ENCODE measurements around the gene PLEKHM1.
"Not testable (repeated sequence)": the region's sequence is repeated elsewhere in the genome, so short reads cannot be mapped to it uniquely, and the experiment has no call there.

PLEKHM1 gene

DNA sequence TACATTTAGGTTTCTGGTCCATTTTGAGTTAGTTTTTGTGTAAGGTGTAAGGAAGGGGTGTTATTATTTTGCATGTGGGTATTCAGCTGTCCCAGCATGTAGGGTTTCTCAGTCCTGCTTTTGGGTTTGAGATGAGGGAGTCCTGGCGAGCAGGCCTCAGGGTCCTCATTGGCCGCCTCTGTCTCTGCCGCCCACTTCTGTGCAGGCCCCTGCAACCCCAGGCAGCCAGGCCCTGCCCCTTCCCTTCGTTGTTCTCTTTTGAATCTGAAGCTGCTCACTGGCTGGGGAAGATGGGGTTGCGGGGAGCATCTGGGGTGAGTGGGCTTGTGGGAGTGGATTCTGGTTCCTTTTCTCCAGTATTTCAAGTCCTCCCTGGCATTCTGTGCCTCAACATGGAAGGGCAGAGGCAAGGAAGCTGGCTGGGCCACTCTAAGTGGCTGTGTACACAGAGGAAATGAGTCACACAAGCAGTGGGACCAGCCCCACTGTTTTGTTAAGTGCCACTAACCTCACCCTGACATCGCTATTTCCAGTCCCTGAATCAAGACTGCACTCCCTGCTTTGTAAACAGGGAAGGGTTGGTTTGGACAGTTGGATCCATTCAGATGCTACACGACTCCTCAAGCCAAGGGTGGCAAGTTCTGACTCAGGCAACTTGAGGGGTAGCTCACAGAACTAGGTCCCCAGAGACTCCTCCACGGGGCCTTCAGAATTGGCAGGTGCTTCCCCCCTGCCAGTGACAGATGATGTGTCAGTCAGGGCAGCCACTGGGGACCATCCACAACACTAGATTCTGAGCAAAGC, 28.8 kb downstream of the PLEKHM1 start:
- not testable (repeated sequence) for H3K4me3 ChIP-seq (ENCODE audit: low read depth, low read length)

DNA sequence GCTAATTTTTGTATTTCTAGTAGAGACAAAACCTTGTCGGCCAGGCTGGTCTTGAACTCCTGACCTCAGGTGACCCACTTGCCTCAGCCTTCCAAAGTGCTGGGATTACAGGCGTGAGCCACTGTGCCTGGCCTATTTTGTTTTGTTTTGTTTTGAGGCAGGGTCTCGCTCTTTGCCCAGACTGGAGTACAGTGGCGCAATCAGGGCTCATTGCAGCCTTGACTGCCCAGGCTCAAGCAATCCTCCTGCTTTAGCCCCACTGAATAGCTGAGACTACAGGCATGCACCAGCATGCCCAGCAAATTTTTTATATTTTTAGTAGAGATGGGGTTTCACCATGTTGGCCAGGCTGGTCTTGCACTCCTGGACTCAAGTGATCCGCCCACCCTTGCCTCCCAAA, 30.1 kb downstream of the PLEKHM1 start:
- H3K4me3 ChIP-seq (ENCODE audit: low read depth, low read length): not testable (repeated sequence)

DNA sequence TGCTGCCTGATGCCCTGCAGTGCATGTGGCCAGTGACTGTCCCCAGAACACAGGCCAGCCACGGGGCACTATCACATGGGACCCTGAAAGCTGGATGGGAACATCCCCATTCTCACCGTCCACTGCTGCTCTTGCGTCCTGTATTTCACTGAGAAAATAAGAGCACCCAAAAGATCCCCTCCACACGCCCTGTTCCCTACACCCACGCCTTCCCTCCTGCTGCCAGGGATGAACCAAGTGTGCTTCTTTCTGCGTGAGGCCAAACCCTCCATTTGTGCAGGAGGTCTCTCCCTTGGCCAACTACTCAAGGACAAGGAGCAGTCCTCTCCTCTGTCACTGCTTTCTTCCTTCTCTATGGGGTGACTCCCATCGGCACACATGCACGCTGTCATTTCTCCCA, 36.2 kb downstream of the PLEKHM1 start:
- not testable (repeated sequence) for H3K4me3 ChIP-seq (ENCODE audit: low read depth, low read length)

DNA sequence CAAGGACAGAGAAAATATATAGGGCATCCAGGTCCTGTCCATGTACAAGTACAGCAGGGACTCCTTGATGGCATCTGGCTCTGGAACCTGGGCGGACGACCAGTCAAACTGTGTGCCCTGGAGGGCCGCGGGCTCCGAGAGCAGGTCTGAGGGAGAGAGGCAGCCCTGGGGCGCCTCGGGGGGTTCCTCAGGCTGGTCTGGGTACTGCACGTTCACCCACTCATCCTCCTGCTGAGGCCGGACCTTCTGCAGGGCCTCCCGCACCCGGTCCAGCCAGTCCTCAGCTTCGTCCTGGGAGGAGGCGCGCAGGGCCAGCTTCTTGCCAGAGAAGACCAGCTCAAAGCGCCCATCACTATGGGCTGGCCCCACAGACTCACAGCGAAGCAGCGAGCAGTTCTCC, 36.8 kb downstream of the PLEKHM1 start:
- not testable (repeated sequence) for H3K4me3 ChIP-seq (ENCODE audit: low read depth, low read length)

DNA sequence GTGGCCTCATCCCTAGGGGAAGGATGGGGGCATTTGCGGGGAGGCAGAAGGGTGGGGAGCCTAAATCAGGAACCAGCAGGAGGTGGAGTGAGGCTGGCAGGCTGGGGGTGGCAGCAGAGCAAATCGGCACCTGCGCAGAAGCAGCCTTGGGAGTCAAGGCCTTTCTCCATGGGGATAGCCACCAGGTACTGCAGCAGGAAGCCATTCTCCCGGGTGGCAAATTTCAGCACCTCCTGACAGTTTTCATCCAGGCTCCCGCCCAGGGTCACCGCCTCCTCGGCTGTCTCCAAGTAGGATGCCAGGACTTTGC, 37.3 kb downstream of the PLEKHM1 start:
- H3K4me3 ChIP-seq (ENCODE audit: low read depth, low read length): not testable (repeated sequence)

DNA sequence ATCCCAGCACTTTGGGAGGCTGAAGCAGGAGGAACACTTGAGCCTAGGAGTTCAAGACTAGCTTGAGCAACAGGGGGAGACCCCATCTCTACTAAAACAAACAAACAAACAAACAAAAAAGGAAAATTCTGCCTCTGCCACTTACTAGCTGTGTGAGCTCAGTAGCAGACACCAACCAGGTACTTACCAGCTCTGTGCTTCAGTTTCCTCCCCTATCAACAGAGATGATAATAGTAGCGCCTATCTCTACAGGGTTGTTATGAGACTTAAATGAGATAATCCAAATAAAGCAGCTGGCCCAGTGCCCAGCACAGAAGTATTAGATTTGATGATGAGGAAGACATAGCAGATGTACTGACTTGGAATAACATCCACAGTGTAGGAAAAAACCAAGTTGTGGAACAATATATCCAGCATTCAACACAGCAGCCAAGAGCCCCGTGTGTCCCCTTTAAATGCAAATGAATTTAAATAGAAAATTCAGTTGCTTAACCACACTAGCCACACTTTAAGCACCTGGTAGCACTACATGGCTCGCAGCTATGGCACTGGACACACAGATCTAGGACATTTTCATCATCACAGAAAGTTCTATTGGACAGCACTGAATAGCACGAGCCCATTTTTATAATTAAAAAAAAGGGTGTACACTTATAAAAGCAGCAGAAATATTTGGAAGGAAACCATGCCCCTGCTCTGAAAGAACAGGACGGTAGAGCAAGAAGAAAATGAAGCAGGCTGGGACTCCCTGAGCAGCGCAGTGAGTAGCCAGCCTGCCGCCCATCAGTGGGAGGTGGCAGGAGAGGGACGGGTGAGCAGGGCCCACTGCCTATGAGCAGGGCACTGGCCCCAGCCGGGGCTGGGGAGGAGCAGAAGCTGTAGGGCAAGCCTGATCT, 37.9 kb downstream of the PLEKHM1 start:
- not testable (repeated sequence) for H3K4me3 ChIP-seq (ENCODE audit: low read depth, low read length)

DNA sequence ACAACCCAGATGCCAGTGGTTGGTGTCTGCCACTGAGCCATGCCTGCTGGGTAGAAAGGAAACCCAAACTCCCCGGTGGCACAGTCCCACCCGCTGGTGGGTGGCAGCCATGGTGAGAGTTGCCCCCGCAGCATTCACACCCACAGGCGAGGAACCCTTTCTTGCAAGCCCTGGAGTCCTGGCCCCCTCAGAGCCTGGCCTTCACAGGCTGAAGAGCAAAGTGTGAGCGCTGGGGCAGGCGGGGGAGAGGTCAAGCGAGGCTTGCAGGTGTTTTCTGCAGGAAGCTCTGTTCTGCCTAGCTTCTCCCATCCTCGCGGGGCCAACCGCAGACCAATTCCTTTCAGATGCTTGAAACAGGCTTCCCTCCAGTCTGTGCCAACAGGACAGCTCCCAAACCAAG, 38.9 kb downstream of the PLEKHM1 start:
- H3K4me3 ChIP-seq (ENCODE audit: low read depth, low read length): not testable (repeated sequence)

DNA sequence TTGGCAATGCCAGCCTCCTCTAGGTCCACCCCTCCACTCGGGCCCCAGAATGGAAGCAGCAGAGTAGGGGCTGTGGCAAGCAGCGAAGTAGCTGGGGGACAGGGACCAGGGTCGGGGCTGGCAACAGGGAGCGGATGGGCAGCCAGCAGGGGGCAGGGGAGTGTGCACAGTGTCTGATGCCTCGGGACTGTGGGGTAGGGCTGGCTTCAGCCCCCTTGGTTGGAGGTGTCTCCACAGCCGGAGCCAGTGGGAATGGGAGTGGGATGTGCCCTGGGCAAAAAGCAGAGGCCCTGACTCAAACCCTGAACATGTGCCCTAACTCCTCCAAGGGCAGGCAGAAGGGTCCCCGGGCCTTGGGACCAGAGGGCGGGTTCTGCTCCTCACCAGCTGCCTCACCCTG, 39.4 kb downstream of the PLEKHM1 start:
- no peak overlapping the region for H3K4me3 ChIP-seq (ENCODE audit: low read depth, low read length)

DNA sequence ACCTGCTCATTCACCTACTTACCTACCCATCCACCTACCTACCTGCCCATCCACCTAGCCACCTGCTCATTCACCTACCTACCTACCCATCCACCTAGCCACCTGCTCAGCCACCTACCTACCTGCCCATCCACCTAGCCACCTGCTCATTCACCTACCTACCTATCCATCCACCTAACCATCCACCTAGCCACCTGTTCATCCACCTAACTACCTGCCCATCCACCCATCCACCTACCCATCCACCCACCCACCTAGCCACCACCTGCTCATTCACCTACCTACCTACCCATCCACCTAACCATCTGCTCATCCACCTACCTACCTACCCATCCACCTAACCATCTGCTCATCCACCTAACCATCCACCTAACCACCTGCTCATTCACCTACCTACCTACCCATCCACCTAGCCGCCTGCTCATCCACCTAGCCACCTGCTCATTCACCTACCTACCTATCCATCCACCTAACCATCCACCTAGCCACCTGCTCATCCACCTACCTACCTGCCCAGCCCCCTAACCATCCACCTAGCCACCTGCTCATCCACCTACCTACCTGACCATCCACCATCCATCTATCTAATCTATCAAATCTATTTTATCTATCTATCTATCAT, 40.7 kb downstream of the PLEKHM1 start:
- H3K4me3 ChIP-seq (ENCODE audit: low read depth, low read length): not testable (repeated sequence)

More for the DNA sequence above, 39.4 kb downstream of the PLEKHM1 start:
- TF ChIP-seq, protein P1, sequence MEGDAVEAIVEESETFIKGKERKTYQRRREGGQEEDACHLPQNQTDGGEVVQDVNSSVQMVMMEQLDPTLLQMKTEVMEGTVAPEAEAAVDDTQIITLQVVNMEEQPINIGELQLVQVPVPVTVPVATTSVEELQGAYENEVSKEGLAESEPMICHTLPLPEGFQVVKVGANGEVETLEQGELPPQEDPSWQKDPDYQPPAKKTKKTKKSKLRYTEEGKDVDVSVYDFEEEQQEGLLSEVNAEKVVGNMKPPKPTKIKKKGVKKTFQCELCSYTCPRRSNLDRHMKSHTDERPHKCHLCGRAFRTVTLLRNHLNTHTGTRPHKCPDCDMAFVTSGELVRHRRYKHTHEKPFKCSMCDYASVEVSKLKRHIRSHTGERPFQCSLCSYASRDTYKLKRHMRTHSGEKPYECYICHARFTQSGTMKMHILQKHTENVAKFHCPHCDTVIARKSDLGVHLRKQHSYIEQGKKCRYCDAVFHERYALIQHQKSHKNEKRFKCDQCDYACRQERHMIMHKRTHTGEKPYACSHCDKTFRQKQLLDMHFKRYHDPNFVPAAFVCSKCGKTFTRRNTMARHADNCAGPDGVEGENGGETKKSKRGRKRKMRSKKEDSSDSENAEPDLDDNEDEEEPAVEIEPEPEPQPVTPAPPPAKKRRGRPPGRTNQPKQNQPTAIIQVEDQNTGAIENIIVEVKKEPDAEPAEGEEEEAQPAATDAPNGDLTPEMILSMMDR (IDR thresholded peaks at IDR 0.05; ENCODE audit: low read depth, low read length): no peak

DNA sequence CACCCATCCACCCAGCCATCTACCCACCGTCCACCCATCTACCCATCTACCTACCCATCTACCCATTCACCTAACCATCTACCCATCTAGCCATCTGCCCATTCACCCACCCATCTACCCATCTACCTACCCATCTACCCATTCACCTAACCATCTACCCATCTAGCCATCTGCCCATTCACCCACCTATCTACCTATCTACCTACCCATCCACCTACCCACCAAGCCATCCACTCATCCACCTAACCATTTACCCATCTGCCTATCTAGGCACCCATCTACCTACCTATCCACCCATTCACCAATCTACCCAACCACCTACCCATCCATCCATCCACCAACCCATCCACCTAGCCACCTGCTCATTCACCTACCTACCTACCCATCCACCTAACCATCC, 41.3 kb downstream of the PLEKHM1 start:
- H3K4me3 ChIP-seq (ENCODE audit: low read depth, low read length): not testable (repeated sequence)

DNA sequence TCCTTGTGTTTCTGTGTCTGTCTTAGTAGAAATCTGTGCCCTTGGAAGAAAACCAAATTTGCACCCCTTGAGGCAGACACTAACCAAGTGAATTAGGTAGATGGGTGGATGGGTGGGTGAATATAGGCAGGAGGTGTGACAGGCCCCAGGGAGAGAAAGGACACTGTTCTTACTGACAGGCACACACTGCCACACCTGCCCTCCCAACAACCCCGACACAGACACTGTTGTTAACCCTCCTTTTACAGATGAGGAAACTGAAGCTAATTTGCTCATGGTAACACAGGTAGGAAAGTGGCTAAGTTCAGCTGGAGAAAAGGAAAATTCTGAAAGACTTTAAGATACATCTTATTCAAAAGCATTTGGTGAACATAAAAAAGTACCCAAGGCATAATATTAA, 42.0 kb downstream of the PLEKHM1 start:
- not testable (repeated sequence) for H3K4me3 ChIP-seq (ENCODE audit: low read depth, low read length)

DNA sequence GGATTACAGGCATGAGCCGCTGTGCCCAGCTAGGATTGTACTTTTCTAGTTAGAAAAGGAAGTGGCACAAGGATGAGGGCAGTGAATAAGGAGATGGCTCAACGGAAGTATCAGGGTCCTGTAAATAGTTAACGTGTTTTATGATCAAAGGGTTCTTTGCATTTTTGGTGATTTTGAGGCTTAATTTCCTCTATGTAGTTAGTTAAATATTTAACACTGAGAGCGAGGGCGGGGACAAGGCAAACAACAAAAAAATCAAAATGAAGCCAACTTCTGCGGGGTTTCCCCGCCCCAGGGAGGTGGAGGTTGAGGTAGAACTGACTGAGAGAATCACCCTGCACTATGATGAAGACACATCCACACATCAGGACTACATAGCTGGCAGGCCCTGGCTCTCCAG, 42.5 kb downstream of the PLEKHM1 start:
- H3K4me3 ChIP-seq (ENCODE audit: low read depth, low read length): not testable (repeated sequence)

DNA sequence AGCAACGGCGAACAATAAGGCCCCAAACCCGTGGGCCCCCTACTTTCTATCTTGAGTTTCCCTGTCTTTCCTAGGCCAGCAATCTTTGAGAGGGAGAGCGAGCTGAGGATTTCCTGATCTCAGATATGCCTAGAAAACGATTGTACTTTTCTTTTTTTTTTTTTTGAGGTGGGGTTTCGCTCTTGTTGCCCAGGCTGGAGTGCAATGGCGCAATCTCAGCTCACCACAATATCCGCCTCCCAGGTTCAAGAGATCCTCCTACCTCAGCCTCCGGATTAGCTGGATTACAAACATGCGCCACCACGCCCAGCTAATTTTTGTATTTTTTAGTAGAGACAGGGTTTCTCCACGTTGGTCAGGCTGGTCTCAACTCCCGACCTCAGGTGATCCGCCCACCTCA, 42.9 kb downstream of the PLEKHM1 start:
- H3K4me3 ChIP-seq (ENCODE audit: low read depth, low read length): not testable (repeated sequence)

DNA sequence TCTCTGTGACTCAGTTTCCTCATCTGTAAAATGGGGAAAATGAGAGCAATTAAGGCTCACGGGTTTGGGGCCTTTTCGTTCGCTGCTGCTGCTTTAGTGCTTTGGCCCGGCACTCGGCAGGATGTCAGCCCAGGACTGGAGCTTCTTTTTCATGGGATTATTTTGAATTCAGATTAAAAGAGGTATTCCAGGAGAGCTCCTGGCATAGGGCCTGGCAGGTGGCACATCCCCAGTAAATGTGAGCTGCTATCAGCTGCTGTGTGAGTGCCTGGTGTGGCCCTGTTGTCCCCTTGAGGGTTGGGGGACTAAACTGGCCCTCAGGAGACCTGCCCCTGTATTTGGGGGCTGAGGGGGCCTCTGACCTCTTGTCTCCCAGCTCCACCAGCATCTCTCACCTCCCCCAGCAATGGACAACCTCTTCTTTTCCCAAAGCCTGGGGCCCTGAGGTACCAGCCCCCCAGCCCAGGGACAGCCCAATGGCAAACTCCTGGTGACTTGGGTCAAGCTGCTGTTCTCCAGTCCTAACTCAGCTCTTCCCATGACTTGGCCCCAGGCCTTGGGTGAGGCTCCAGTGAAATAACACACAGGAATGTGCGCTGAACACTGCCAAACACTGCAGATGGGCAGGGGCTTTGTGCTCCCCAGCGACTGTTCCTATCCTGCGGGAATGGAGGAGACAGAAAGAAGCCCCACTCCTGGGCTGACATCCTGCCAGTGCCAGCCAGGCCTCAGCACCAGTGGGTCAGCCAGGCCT, 43.5 kb downstream of the PLEKHM1 start:
- not testable (repeated sequence) for H3K4me3 ChIP-seq (ENCODE audit: low read depth, low read length)

DNA sequence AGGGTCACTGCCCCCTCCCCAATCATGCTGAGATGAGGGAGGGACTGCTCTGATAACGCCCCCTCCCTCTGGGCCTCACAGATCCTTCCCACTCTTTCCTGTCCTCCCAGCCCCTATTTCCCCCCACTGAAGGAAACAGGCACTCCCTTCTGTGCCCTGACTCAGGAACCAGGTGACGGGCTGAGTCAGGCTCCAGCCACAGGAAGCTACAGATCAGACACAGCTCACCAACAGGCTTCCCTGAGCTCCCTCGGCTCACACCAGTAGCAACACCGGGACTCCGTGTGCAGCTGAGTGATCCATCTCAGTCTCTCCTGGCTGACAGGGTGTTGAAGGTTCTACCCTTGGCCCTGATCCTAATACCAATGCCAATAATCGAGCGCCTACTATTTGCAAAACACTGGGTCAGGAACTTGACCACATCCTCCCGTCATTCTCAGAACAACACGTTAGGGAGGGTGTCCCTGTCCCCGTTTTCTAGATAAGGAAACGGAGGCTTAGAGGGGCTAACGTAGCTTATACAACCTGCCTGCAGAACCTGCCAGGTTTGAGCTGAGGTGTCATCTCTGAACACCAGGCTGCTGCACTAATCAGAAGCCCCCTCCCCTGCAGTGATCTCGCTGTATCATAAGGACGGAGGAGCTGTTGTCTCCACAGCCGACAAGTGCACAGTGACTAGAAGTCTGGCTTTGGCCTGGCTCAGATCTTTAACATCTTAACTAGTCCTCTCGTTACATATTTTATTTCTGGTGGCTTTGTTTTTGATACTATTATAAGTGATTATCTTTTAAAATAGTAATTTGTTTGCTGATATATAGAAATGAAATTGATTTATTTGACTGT, 44.4 kb downstream of the PLEKHM1 start:
- not testable (repeated sequence) for H3K4me3 ChIP-seq (ENCODE audit: low read depth, low read length)

DNA sequence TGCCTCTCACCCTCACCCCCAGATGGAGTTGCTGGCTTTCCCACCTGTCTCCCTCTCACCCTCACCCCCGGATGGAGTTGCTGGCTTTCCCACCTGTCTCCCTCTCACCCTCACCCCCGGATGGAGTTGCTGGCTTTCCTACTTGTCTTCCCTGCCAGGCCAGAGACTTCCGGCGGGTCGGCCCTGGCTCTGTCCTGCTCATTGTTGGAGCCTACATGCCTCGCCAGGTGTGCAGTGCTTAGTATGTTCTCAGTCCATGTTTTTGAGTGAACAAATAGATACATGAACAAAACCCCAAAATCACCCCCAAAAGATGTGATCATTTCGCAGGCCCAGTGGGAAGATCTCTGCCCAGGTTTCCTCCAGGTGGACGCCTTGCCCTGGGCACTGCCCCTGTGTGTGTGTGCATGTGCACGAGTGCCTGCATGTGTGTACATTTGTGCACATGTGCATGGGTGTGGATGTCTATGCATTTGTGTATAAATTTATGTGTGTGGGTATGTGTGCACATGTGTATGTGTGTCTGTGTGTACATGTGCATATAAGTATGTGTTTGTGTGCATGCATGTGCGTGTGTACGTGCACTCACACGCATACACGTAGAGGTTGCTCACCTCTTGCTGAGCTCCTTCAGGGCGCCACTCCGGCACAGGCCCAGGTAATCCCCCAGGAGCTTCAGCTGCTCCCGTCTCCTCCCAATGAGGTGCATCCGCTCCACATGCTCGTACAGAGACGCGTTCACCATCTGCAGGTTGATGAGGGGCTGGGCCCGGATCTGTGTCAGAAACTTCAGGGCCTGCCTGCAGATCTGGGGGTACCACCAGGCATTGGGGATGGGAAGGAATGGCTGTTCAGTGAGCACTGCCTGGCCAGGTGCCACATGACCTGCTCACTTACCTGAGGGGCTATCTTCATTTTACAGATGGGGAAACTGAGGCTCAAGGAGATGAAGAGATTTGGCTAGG, 45.4 kb downstream of the PLEKHM1 start:
- not testable (repeated sequence) for H3K4me3 ChIP-seq (ENCODE audit: low read depth, low read length)

DNA sequence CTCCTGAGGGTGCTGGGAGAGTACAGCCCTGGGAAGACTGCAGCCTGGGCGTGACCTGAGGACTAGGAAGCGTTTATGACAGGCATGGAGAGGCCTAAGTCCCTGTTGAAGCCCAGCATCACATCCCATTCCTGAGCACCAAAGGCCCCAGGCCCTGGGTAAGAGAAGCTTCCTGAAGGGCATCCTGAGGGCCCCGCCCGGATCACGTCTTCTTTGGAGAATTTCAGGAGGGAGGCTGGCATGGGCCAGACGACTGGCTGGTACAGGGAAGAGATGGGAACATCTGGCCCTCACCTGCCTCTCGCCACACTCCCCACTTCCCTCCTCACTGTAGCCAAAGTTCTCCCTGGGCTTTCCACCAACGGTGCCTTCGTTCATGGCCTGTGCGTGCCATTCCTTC, 46.2 kb downstream of the PLEKHM1 start:
- not testable (repeated sequence) for H3K4me3 ChIP-seq (ENCODE audit: low read depth, low read length)

All from WI38 (cell line).